SK-N-SH (cell line): ENCODE results near the gene RAPH1. TPM values are rescaled to one million over a fixed set of nuclear protein-coding genes. Genes with fewer than 3 reads are reported as not detected.

Experiments
- CTCF ChIA-PET: fragments of 300-600, 350-600 bp; formaldehyde crosslinking; extraction: SDS; loops from one replicate; lab custom pipeline; 2021; lab: Yijun Ruan, JAX
- POLR2A ChIA-PET: fragments of 350-600 bp; sonication (Branson Sonifier 250); formaldehyde crosslinking; extraction: SDS; loops from one replicate; lab custom pipeline; 2020; ENCODE audit warnings: antibody characterized with exemption, inconsistent platforms; lab: Yijun Ruan, JAX
- DNase-seq: peaks from one replicate; pipeline ENCODE4 v3.0.0; 2012
- H2AFZ ChIP-seq: fragments of 200-600 bp; sonication (generic); 2 replicates; pipeline ENCODE4 v1.8.1; 2016; ENCODE audit warnings: antibody characterized with exemption, mild to moderate bottlenecking, low read depth
- H3F3A ChIP-seq: fragments of 200-600 bp; sonication (generic); replicated peaks from 2 replicates; pipeline ENCODE3; 2016; ENCODE audit warnings: antibody characterized with exemption, mild to moderate bottlenecking; ENCODE audit not compliant: insufficient read depth
- H3K27ac ChIP-seq, 2 experiments: fragments of 200-500 bp in 1 of 2; fragments of 200-600 bp in 1 of 2; sonication (Bioruptor generic) in 1 of 2; sonication (generic), shearing (Covaris generic) in 1 of 2; 2 replicates each; pipeline versions ENCODE4 v1.5.1 to v1.6.1; 2014 to 2016; ENCODE audit warnings: low read depth in 2 of 2, inconsistent platforms in 1 of 2, low read length in 1 of 2, mild to moderate bottlenecking in 1 of 2, mixed read lengths in 1 of 2
- H3K27me3 ChIP-seq: fragments of 200-600 bp; sonication (generic), shearing (Covaris generic); 2 replicates; pipeline ENCODE4 v1.6.1; 2016; ENCODE audit warnings: mixed run types; ENCODE audit not compliant: insufficient read depth
- H3K36me3 ChIP-seq, 2 experiments: fragments of 200-500 bp in 1 of 2; fragments of 200-600 bp in 1 of 2; sonication (Bioruptor generic) in 1 of 2; sonication (generic) in 1 of 2; replicated peaks in 1 of 2; 2 replicates each; pipeline versions ENCODE3 to v1.5.1; 2014 to 2016; ENCODE audit warnings: low read length in 1 of 2, mild to moderate bottlenecking in 1 of 2; ENCODE audit not compliant: insufficient read depth in 2 of 2, control insufficient read depth in 1 of 2
- H3K4me1 ChIP-seq, 2 experiments: fragments of 200-500 bp in 1 of 2; fragments of 200-600 bp in 1 of 2; sonication (Bioruptor generic) in 1 of 2; sonication (generic), shearing (Covaris generic) in 1 of 2; 2 replicates each; pipeline versions ENCODE4 v1.5.1 to v1.6.1; 2014 to 2016; ENCODE audit warnings: low read depth in 1 of 2, low read length in 1 of 2, mixed run types in 1 of 2; ENCODE audit not compliant: insufficient read depth in 2 of 2, control insufficient read depth in 1 of 2
- H3K4me2 ChIP-seq: fragments of 200-600 bp; sonication (generic), shearing (Covaris generic); 2 replicates; pipeline ENCODE4 v1.6.1; 2017; ENCODE audit warnings: mixed run types
- H3K4me3 ChIP-seq, 2 experiments: fragments of 200-500 bp in 1 of 2; fragments of 200-600 bp in 1 of 2; sonication (Bioruptor generic) in 1 of 2; sonication (generic), shearing (Covaris generic) in 1 of 2; 2 replicates each; pipeline versions ENCODE4 v1.5.1 to v1.8.1; 2014 to 2016; ENCODE audit warnings: low read depth in 2 of 2, inconsistent platforms in 1 of 2, low read length in 1 of 2, mild to moderate bottlenecking in 1 of 2, mixed read lengths in 1 of 2, moderate library complexity in 1 of 2
- H3K79me2 ChIP-seq: fragments of 200-600 bp; sonication (generic); 2 replicates; pipeline ENCODE4 v1.8.1; 2017; ENCODE audit warnings: mild to moderate bottlenecking; ENCODE audit not compliant: insufficient read depth
- H3K9ac ChIP-seq: fragments of 200-600 bp; sonication (generic); 2 replicates; pipeline ENCODE4 v1.6.1; 2017; ENCODE audit warnings: mixed run types
- H3K9me2 ChIP-seq: fragments of 200-600 bp; sonication (generic); 2 replicates; pipeline ENCODE4 v1.6.1; 2017; ENCODE audit warnings: mixed run types
- H3K9me3 ChIP-seq: fragments of 200-600 bp; sonication (generic); 2 replicates; pipeline ENCODE4 v1.6.1; 2017; ENCODE audit warnings: mixed run types, mild to moderate bottlenecking, moderate library complexity
- H4K20me1 ChIP-seq: fragments of 200-600 bp; sonication (generic); 2 replicates; pipeline ENCODE4 v1.6.1; 2017; ENCODE audit warnings: mild to moderate bottlenecking, mixed run types; ENCODE audit not compliant: insufficient read depth
- ELF1 ChIP-seq: IDR thresholded peaks from 2 replicates; pipeline ENCODE4 v1.4.0; 2012
- EZH2phosphoT487 ChIP-seq: fragments of 200-600 bp; sonication (generic); IDR thresholded peaks from 2 replicates; pipeline ENCODE4 v1.6.1; 2017; ENCODE audit warnings: low read depth, mixed run types, mild to moderate bottlenecking, antibody characterized with exemption, moderate library complexity, borderline replicate concordance
- FOSL2 ChIP-seq: IDR thresholded peaks from 2 replicates; pipeline ENCODE4 v1.4.0; 2012; ENCODE audit warnings: low read depth, mild to moderate bottlenecking, moderate library complexity, borderline replicate concordance
- FOXM1 ChIP-seq: IDR thresholded peaks from 2 replicates; pipeline ENCODE4 v1.4.0; 2012; ENCODE audit warnings: low read depth, mild to moderate bottlenecking
- GATA2 ChIP-seq: sonication (generic); formaldehyde crosslinking; IDR thresholded peaks from 2 replicates; pipeline ENCODE4 v1.5.0; 2020; ENCODE audit warnings: mild to moderate bottlenecking, missing genetic modification reagents
- JUND ChIP-seq: IDR thresholded peaks from 2 replicates; pipeline ENCODE4 v1.4.0; 2012
- MAX ChIP-seq: IDR thresholded peaks from 2 replicates; pipeline ENCODE4 v1.4.0; 2012; ENCODE audit warnings: low read depth
- MXI1 ChIP-seq: IDR thresholded peaks from 2 replicates; pipeline ENCODE4 v1.6.1; 2012; ENCODE audit warnings: mild to moderate bottlenecking, low read depth, low read length, improper control_type of control experiment
- NFIC ChIP-seq: IDR thresholded peaks from 2 replicates; pipeline ENCODE4 v1.4.0; 2012; ENCODE audit warnings: borderline replicate concordance
- NRF1 ChIP-seq: IDR thresholded peaks from 2 replicates; pipeline ENCODE4 v1.6.1; 2012; ENCODE audit warnings: low read depth, mild to moderate bottlenecking, low read length
- RAD21 ChIP-seq: IDR thresholded peaks from 2 replicates; pipeline ENCODE4 v1.6.1; 2012; ENCODE audit warnings: mild to moderate bottlenecking, low read length
- RCOR1 ChIP-seq: fragments of 150-350 bp; IDR thresholded peaks from 2 replicates; pipeline ENCODE4 v1.6.1; 2017; ENCODE audit warnings: antibody characterized with exemption, low read length
- RFX5 ChIP-seq: IDR thresholded peaks from 2 replicates; pipeline ENCODE4 v1.6.1; 2012; ENCODE audit warnings: mild to moderate bottlenecking, improper control_type of control experiment, low read length
- SMC3 ChIP-seq: IDR thresholded peaks from 2 replicates; pipeline ENCODE4 v1.6.1; 2012; ENCODE audit warnings: low read depth, low read length, improper control_type of control experiment
- TAF1 ChIP-seq: IDR thresholded peaks from 2 replicates; pipeline ENCODE4 v1.6.1; 2012; ENCODE audit warnings: low read depth, mild to moderate bottlenecking, low read length, moderate library complexity, borderline replicate concordance
- WGBS: methylation state at CpG from one replicate; pipeline ENCODE4 v1.1.6; 2017; ENCODE audit warnings: low lambda C conversion rate; 5-methylcytosine and 5-hydroxymethylcytosine counted together
- polyA plus RNA-seq, 3 experiments: library from polyadenylated mRNA; depleted of rRNA; stranded (reverse); fragments of >200 nt; gene quantifications; 2 replicates each; pipeline ENCODE4 v1.2.3, GENCODE V29; 2012
- TF ChIP-seq, protein P1 (sequence below): IDR thresholded peaks from 2 replicates; pipeline ENCODE4 v1.4.0; 2012; ENCODE audit warnings: low read depth, borderline replicate concordance
- TF ChIP-seq, protein P2 (sequence below): fragments of 200-600 bp; sonication (generic); IDR thresholded peaks from 2 replicates; pipeline ENCODE4 v1.6.1; 2017; ENCODE audit warnings: antibody characterized with exemption, mild to moderate bottlenecking, moderate library complexity
- TF ChIP-seq, protein P3 (sequence below): fragments of 150-350 bp; IDR thresholded peaks from 2 replicates; pipeline ENCODE4 v1.6.1; 2017; ENCODE audit warnings: antibody characterized with exemption, low read length, low read depth, borderline replicate concordance

RAPH1 gene
- polyA plus RNA-seq, 1 of the 3 experiments (the other 2 are of a cell fraction): 6.7 TPM

DNA sequence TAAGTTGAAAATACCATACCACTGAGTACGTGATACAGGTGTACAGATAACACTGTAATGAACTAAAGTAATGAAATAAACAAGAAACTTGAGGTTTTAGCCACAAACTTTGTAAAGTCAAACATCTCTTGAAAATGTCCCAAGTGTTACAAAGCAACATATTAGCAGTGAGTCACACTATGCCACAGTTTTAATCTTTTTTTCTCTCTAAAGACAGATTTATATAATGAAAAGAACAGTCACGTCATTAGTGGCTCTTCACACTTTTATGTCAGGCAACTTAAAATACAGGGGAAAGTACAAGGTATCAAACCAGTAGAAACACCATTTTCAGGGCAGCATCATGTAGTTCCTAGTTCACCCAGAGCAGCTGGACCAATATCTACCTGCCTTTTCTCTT lies 42.1 kb downstream of the RAPH1 start:
- Histone ChIP-seq H3K4me3 (no peak overlapping the region), H3K79me2 (peaks cover 58% of the 10 kb centered on the region), H2AFZ (no peak overlapping the region), H3K9me2 (no peaks in the 10 kb centered on the region), H3K36me3 (peaks cover 22 to 58% of the 10 kb centered on the region in 2 experiments), H3K9me3 (no peaks in the 10 kb centered on the region), H3K9ac (no peak overlapping the region), H3K4me2 (no peak overlapping the region), H3K27ac (peak overlapping the region in 1 of 2 experiments; percentile 35; a peak in 2 of 4 replicates), H3F3A (peaks cover 5% of the 10 kb centered on the region), H3K27me3 (no peaks in the 10 kb centered on the region), H3K4me1 (peaks cover 2 to 12% of the 10 kb centered on the region in 2 experiments; a peak in 3 of 4 replicates), H4K20me1 (no peaks in the 10 kb centered on the region)
- no peak for DNase-seq
- TF ChIP-seq FOSL2: no peak
- TF ChIP-seq FOXM1: no peak
- TF ChIP-seq MAX: no peak
- no peak for TF ChIP-seq SMC3
- TF ChIP-seq, protein P1, sequence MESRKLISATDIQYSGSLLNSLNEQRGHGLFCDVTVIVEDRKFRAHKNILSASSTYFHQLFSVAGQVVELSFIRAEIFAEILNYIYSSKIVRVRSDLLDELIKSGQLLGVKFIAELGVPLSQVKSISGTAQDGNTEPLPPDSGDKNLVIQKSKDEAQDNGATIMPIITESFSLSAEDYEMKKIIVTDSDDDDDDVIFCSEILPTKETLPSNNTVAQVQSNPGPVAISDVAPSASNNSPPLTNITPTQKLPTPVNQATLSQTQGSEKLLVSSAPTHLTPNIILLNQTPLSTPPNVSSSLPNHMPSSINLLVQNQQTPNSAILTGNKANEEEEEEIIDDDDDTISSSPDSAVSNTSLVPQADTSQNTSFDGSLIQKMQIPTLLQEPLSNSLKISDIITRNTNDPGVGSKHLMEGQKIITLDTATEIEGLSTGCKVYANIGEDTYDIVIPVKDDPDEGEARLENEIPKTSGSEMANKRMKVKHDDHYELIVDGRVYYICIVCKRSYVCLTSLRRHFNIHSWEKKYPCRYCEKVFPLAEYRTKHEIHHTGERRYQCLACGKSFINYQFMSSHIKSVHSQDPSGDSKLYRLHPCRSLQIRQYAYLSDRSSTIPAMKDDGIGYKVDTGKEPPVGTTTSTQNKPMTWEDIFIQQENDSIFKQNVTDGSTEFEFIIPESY: no peak
- TF ChIP-seq NFIC: no peak
- CTCF ChIA-PET: no interaction called here
- POLR2A ChIA-PET: no interaction called here
- WGBS: 95% methylated on average over 2 of the region's 2 CpGs

DNA sequence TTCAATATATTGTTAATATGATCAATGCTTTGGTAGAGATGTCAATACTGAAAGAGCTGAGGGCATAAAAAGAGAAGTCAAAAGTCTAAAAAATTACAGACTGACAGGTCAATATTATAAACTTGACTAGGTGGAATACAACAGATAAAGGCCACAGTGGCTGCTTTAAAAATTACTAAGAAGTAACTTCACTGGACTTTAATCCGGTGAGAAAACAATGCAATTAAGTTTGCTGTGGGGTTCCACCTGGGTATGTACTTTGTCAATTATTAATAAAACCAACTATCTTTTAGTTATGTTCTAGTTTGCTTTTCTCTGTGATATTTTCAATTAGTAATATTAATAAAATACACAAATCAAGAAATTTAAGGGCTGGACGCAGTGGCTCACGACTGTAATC lies 44.7 kb downstream of the RAPH1 start:
- Histone ChIP-seq H4K20me1 (no peaks in the 10 kb centered on the region), H3F3A (no peaks in the 10 kb centered on the region), H3K79me2 (peaks cover 38% of the 10 kb centered on the region), H3K9me3 (no peaks in the 10 kb centered on the region), H3K9me2 (no peaks in the 10 kb centered on the region), H3K4me3 (no peak overlapping the region), H3K27ac (no peak overlapping the region), H3K9ac (no peak overlapping the region), H3K4me1 (peaks cover 0 to 12% of the 10 kb centered on the region in 2 experiments; a peak in 1 of 4 replicates), H2AFZ (no peak overlapping the region), H3K27me3 (no peaks in the 10 kb centered on the region), H3K4me2 (no peak overlapping the region), H3K36me3 (peaks cover 32 to 70% of the 10 kb centered on the region in 2 experiments)
- ChIA-PET CTCF (no interaction called here), POLR2A (no interaction called here)
- no peak for DNase-seq
- no peak for TF ChIP-seq RAD21
- TF ChIP-seq TAF1: no peak
- TF ChIP-seq NRF1: no peak
- 91% methylated on average over 3 of the region's 3 CpGs for WGBS

GRCh38 chr2:203489531-203489930 lies 45.6 kb downstream of the RAPH1 start:
- peaks cover 31% of the 10 kb centered on the region for H3K79me2 ChIP-seq
- no peak overlapping the region for H2AFZ ChIP-seq
- no peak for DNase-seq
- no peaks in the 10 kb centered on the region for H4K20me1 ChIP-seq
- no peak overlapping the region for H3K4me2 ChIP-seq
- H3K9ac ChIP-seq: no peak overlapping the region
- WGBS: 97% methylated on average over 6 of the region's 6 CpGs
- no peaks in the 10 kb centered on the region for H3F3A ChIP-seq
- H3K27ac ChIP-seq: no peak overlapping the region
- ChIA-PET CTCF (no interaction called here), POLR2A (no interaction called here)
- no peaks in the 10 kb centered on the region for H3K9me3 ChIP-seq
- H3K36me3 ChIP-seq: peaks cover 28 to 66% of the 10 kb centered on the region in 2 experiments
- H3K27me3 ChIP-seq: no peaks in the 10 kb centered on the region
- H3K4me1 ChIP-seq: peaks cover 0 to 12% of the 10 kb centered on the region in 2 experiments; a peak in 1 of 4 replicates
- no peaks in the 10 kb centered on the region for H3K9me2 ChIP-seq
- no peak overlapping the region for H3K4me3 ChIP-seq
- TF ChIP-seq, protein P2, sequence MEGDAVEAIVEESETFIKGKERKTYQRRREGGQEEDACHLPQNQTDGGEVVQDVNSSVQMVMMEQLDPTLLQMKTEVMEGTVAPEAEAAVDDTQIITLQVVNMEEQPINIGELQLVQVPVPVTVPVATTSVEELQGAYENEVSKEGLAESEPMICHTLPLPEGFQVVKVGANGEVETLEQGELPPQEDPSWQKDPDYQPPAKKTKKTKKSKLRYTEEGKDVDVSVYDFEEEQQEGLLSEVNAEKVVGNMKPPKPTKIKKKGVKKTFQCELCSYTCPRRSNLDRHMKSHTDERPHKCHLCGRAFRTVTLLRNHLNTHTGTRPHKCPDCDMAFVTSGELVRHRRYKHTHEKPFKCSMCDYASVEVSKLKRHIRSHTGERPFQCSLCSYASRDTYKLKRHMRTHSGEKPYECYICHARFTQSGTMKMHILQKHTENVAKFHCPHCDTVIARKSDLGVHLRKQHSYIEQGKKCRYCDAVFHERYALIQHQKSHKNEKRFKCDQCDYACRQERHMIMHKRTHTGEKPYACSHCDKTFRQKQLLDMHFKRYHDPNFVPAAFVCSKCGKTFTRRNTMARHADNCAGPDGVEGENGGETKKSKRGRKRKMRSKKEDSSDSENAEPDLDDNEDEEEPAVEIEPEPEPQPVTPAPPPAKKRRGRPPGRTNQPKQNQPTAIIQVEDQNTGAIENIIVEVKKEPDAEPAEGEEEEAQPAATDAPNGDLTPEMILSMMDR: no peak
- no peak for TF ChIP-seq ELF1
- TF ChIP-seq GATA2 (CRISPR knock-in tag): no peak
- TF ChIP-seq, protein P3, sequence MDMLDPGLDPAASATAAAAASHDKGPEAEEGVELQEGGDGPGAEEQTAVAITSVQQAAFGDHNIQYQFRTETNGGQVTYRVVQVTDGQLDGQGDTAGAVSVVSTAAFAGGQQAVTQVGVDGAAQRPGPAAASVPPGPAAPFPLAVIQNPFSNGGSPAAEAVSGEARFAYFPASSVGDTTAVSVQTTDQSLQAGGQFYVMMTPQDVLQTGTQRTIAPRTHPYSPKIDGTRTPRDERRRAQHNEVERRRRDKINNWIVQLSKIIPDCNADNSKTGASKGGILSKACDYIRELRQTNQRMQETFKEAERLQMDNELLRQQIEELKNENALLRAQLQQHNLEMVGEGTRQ: no peak
- no peak for TF ChIP-seq RFX5
- no peak for TF ChIP-seq EZH2phosphoT487
- no peak for TF ChIP-seq RCOR1
- TF ChIP-seq MXI1: no peak
- TF ChIP-seq FOSL2: no peak
- TF ChIP-seq TAF1: no peak
- TF ChIP-seq JUND: no peak
